ENCODE results near the gene KMT5B. TPM values are rescaled to one million over a fixed set of nuclear protein-coding genes. Genes with fewer than 3 reads are reported as not detected.
A peak's percentile ranks its signal among the peaks of the same experiment; 100 is the strongest.

The KMT5B gene
- total and polyA plus RNA-seq, 2 of the 13 experiments (the other 11 are each of a cell fraction or from before 2014, with no cell fraction given) = 17.6 to 23.7 TPM

GRCh38 chr11:68146704-68147474, 66.2 kb downstream of the KMT5B start (continued):
- no peak for TF ChIP-seq ZNF775 (CRISPR knock-in tag; IDR thresholded peaks at IDR 0.05; ENCODE audit: borderline replicate concordance)
- no peak; the same call in 1 of the 2 replicates for TF ChIP-seq HES4 (CRISPR knock-in tag; IDR thresholded peaks at IDR 0.05; ENCODE audit: borderline replicate concordance)
- TF ChIP-seq NR2C2 (CRISPR knock-in tag; IDR thresholded peaks at IDR 0.05; ENCODE audit: borderline replicate concordance) = peak; percentile 92
- TF ChIP-seq ZNF761 (CRISPR knock-in tag; conservative IDR thresholded peaks at IDR 0.05) = peak; percentile 93
- TF ChIP-seq IKZF5 (CRISPR knock-in tag; IDR thresholded peaks at IDR 0.05) = peak; percentile 96
- TF ChIP-seq LRRFIP1 (CRISPR knock-in tag; conservative IDR thresholded peaks at IDR 0.05) = no peak
- TF ChIP-seq ZNF614 (CRISPR knock-in tag; IDR thresholded peaks at IDR 0.05; ENCODE audit: borderline replicate concordance) = peak; percentile 81
- TF ChIP-seq ZXDC (CRISPR knock-in tag; IDR thresholded peaks at IDR 0.05) = peak; percentile 98
- TF ChIP-seq NFKBIZ (CRISPR knock-in tag; IDR thresholded peaks at IDR 0.05) = peak; percentile 80; the same call in 1 of the 2 replicates
- TF ChIP-seq ZNF264 (CRISPR knock-in tag; IDR thresholded peaks at IDR 0.05) = peak; percentile 77
- peak; percentile 86 for TF ChIP-seq PATZ1 (CRISPR knock-in tag; IDR thresholded peaks at IDR 0.05)
- TF ChIP-seq THYN1 (CRISPR knock-in tag; IDR thresholded peaks at IDR 0.05; ENCODE audit: borderline replicate concordance, low read depth) = no peak
- TF ChIP-seq SNRNP70 (IDR thresholded peaks at IDR 0.05; ENCODE audit: low read depth, low read length) = no peak
- TF ChIP-seq GPBP1L1 (CRISPR knock-in tag; IDR thresholded peaks at IDR 0.05) = no peak

Data from HepG2 (cell line).